Mesothelial cell of epicardium (in vitro differentiated cells): ENCODE results near the gene PRIMPOL. TPM values are rescaled to one million over a fixed set of nuclear protein-coding genes. Genes with fewer than 3 reads are reported as not detected.

Experiments
- DNase-seq, 2 experiments: peaks; one replicate each; pipeline ENCODE4 v3.0.0; 2021; ENCODE audit warnings: low spot score in 2 of 2; ENCODE audit not compliant: unreplicated experiment in 2 of 2
- H3K27ac Mint-ChIP-seq: 2 replicates; pipeline ENCODE4 v1.8.0; 2021; ENCODE audit warnings: mixed read lengths
- H3K27me3 Mint-ChIP-seq: 2 replicates; pipeline ENCODE4 v1.8.0; 2021; ENCODE audit warnings: low read depth, mixed read lengths
- H3K36me3 Mint-ChIP-seq: 2 replicates; pipeline ENCODE4 v1.8.0; 2021; ENCODE audit warnings: mixed read lengths
- H3K4me1 Mint-ChIP-seq: 2 replicates; pipeline ENCODE4 v1.8.0; 2021; ENCODE audit warnings: mixed read lengths
- H3K4me3 Mint-ChIP-seq: 2 replicates; pipeline ENCODE4 v1.8.0; 2021; ENCODE audit warnings: mild to moderate bottlenecking, moderate library complexity, mixed read lengths
- H3K9me3 Mint-ChIP-seq: 2 replicates; pipeline ENCODE4 v1.8.0; 2021; ENCODE audit warnings: mixed read lengths
- CTCF ChIP-seq: fragments of 200-600 bp; sonication (generic); IDR thresholded peaks from one replicate; pipeline ENCODE4 v1.5.0; 2021; ENCODE audit warnings: antibody characterized with exemption; ENCODE audit not compliant: unreplicated experiment
- total RNA-seq: library from RNA; stranded (reverse); gene quantifications from 3 replicates; pipeline ENCODE4 v1.2.1, GENCODE V29; 2021

PRIMPOL gene
- total RNA-seq, 1 donor from 2014 or later, result 22.3 TPM

GRCh38 chr4:184644553-184645307 lies 4.8 kb upstream of the PRIMPOL start:
- H3K27ac Mint-ChIP-seq, result no peak overlapping the region
- H3K27me3 Mint-ChIP-seq, result no peaks in the 10 kb centered on the region
- peaks cover 24% of the 10 kb centered on the region for H3K4me1 Mint-ChIP-seq
- H3K9me3 Mint-ChIP-seq, result peaks cover 3% of the 10 kb centered on the region
- peaks cover 13% of the 10 kb centered on the region for H3K36me3 Mint-ChIP-seq
- no peak overlapping the region for H3K4me3 Mint-ChIP-seq
- TF ChIP-seq CTCF, result no peak
- no peak for DNase-seq

- H3K36me3 Mint-ChIP-seq, result peaks cover 13% of the 10 kb centered on the region
- H3K4me3 Mint-ChIP-seq, result no peak overlapping the region
- H3K9me3 Mint-ChIP-seq, result peaks cover 3% of the 10 kb centered on the region
- H3K27me3 Mint-ChIP-seq, result no peaks in the 10 kb centered on the region
- no peak for DNase-seq
- H3K27ac Mint-ChIP-seq, result no peak overlapping the region
- TF ChIP-seq CTCF, result no peak
- H3K4me1 Mint-ChIP-seq, result peaks cover 34% of the 10 kb centered on the region
These were observed 3.5 kb upstream of the PRIMPOL start for GRCh38 chr4:184645904-184646610.

GRCh38 chr4:184647266-184648053 lies 2.1 kb upstream of the PRIMPOL start:
- peaks cover 38% of the 10 kb centered on the region for H3K4me1 Mint-ChIP-seq
- peak overlapping the region; percentile 91 for H3K4me3 Mint-ChIP-seq

GRCh38 chr4:184648054-184648312 lies 1.6 kb upstream of the PRIMPOL start:
- Mint-ChIP-seq H3K4me3 (peak overlapping the region; percentile 91), H3K9me3 (no peaks in the 10 kb centered on the region), H3K27me3 (no peaks in the 10 kb centered on the region), H3K36me3 (peaks cover 4% of the 10 kb centered on the region), H3K4me1 (peaks cover 38% of the 10 kb centered on the region), H3K27ac (peak overlapping the region; percentile 94)
- no peak for DNase-seq
- no peak for TF ChIP-seq CTCF

More at GRCh38 chr4:184647266-184648053, 2.1 kb upstream of the PRIMPOL start:
- peak overlapping the region; percentile 94 for H3K27ac Mint-ChIP-seq
- H3K36me3 Mint-ChIP-seq, result peaks cover 6% of the 10 kb centered on the region
- no peak for TF ChIP-seq CTCF
- DNase-seq, result no peak
- no peaks in the 10 kb centered on the region for H3K27me3 Mint-ChIP-seq
- no peaks in the 10 kb centered on the region for H3K9me3 Mint-ChIP-seq

GRCh38 chr4:184648313-184649025 lies 1.1 kb upstream of the PRIMPOL start:
- Mint-ChIP-seq H3K27me3 (no peaks in the 10 kb centered on the region), H3K4me1 (peaks cover 38% of the 10 kb centered on the region), H3K9me3 (no peaks in the 10 kb centered on the region), H3K27ac (peak overlapping the region; percentile 94), H3K36me3 (peaks cover 4% of the 10 kb centered on the region), H3K4me3 (peak overlapping the region; percentile 91)
- DNase-seq, result peak; percentile 47 to 73
- no peak for TF ChIP-seq CTCF
